GM12892 (cell line): ENCODE results near the gene CHD2.

Source experiments
- POLR2A ChIP-seq: IDR thresholded peaks from 2 replicates; pipeline ENCODE4 v1.6.1; 2011; ENCODE audit warnings: low read depth, low read length, control low read depth
- POLR2AphosphoS5 ChIP-seq: IDR thresholded peaks from 2 replicates; pipeline ENCODE4 v1.6.1; 2011; ENCODE audit warnings: low read depth, low read length, control low read depth
- TAF1 ChIP-seq: IDR thresholded peaks from 2 replicates; pipeline ENCODE4 v1.6.1; 2011; ENCODE audit warnings: low read depth, mild to moderate bottlenecking, control low read depth, low read length, borderline replicate concordance

DNA sequence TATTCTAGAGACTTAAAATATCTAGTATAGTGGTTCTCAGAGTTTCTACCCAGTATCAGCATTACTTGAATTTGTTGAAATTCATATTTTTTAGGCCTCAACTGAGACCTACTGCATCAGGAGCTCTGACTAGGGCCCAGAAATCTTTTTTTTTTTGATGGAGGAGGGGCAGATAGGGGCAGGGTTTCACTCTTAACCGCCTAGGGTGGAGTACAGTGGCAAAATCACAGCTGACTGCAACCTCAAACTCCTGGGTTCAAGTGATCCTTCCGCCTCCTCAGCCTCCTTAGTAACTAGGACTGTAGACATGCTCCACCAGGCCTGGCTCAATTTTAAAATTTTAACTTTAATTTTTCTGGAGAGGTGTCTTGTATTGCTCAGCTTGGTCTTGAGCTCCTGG is 36.6 kb downstream of the CHD2 start:
- TF ChIP-seq POLR2A: no peak
- TF ChIP-seq POLR2AphosphoS5: no peak
- TF ChIP-seq TAF1: no peak
